DND-41 (cell line): ENCODE results near the gene TPI1.
A peak's percentile ranks its signal among the peaks of the same experiment; 100 is the strongest.

Experiments
- ATAC-seq: fragments of 200-7000 bp; cut with Tn5 transposase; 3 replicates; pipeline ENCODE4 v1.9.1; 2021; ENCODE audit warnings: low read depth; ENCODE audit not compliant: insufficient read depth
- DNase-seq: peaks from one replicate; pipeline ENCODE4 v3.0.0-alpha.2; 2020
- H2AFZ ChIP-seq: 2 replicates; pipeline ENCODE4 v1.6.0; 2012; ENCODE audit warnings: low read depth, low read length
- H3K27ac ChIP-seq: 2 replicates; pipeline ENCODE4 v1.5.1; 2012; ENCODE audit warnings: low read length, inconsistent platforms
- H3K27me3 ChIP-seq: fragments of 200-600 bp; sonication (generic); 2 replicates; pipeline ENCODE4 v1.6.0; 2012; ENCODE audit warnings: low read length, mild to moderate bottlenecking, inconsistent platforms; ENCODE audit not compliant: insufficient read depth, poor library complexity
- H3K36me3 ChIP-seq: 2 replicates; pipeline ENCODE4 v1.5.1; 2012; ENCODE audit warnings: low read length, inconsistent platforms; ENCODE audit not compliant: insufficient read depth
- H3K4me1 ChIP-seq: 2 replicates; pipeline ENCODE4 v1.5.1; 2012; ENCODE audit warnings: mild to moderate bottlenecking, low read length; ENCODE audit not compliant: insufficient read depth
- H3K4me2 ChIP-seq: 2 replicates; pipeline ENCODE4 v1.6.0; 2012; ENCODE audit warnings: mild to moderate bottlenecking, moderate library complexity, low read length, inconsistent platforms; ENCODE audit not compliant: insufficient read depth
- H3K4me3 ChIP-seq, 2 experiments: fragments of 200-600 bp in 1 of 2; shearing (Covaris generic) in 1 of 2; 2 replicates each; pipeline ENCODE4 v1.5.1; 2012 to 2016; ENCODE audit warnings: inconsistent platforms in 2 of 2, low read length in 2 of 2, mild to moderate bottlenecking in 2 of 2, low read depth in 1 of 2, moderate library complexity in 1 of 2
- H3K79me2 ChIP-seq: 2 replicates; pipeline ENCODE4 v1.6.0; 2012; ENCODE audit warnings: low read length, inconsistent platforms; ENCODE audit not compliant: insufficient read depth
- H3K9ac ChIP-seq: 2 replicates; pipeline ENCODE4 v1.6.0; 2012; ENCODE audit warnings: low read depth, mild to moderate bottlenecking, inconsistent platforms, low read length, moderate library complexity
- H3K9me3 ChIP-seq: 2 replicates; pipeline ENCODE4 v1.5.1; 2012; ENCODE audit warnings: low read length, moderate library complexity, mild to moderate bottlenecking, inconsistent platforms; ENCODE audit not compliant: insufficient read depth, severe bottlenecking
- H4K20me1 ChIP-seq: 2 replicates; pipeline ENCODE4 v1.6.0; 2012; ENCODE audit warnings: low read length; ENCODE audit not compliant: insufficient read depth
- EZH2 ChIP-seq: IDR thresholded peaks from 3 replicates; pipeline ENCODE4 v1.6.1; 2012; ENCODE audit warnings: borderline replicate concordance, low read depth, mild to moderate bottlenecking, moderate library complexity, low read length, inconsistent platforms; ENCODE audit not compliant: severe bottlenecking
- TF ChIP-seq, protein P1 (sequence below): IDR thresholded peaks from 2 replicates; pipeline ENCODE4 v1.5.1; 2012; ENCODE audit warnings: borderline replicate concordance, low read length, moderate library complexity, mild to moderate bottlenecking; ENCODE audit not compliant: poor library complexity, severe bottlenecking; ENCODE audit errors: extremely low read depth

TPI1 gene

DNA sequence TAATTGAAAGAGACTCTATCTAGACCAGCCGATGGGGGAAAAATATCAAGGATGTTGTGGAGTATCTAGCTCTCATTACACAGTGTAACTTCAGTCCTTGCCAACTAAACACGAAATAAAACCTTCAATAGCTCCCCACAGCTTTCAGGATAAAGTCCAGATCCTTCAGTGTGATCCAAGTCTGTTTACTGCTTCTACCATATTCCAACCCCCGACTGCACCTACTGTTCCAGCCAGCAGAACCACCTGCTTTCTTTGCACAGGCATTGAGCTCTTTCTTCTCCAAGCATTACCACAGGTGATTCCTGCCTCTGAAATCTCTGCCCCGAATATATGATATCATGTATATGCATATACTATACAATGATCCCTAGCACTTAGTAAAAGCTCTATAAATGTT is 35.1 kb downstream of the TPI1 start:
- Histone ChIP-seq H3K27me3 (no peaks in the 10 kb centered on the region), H2AFZ (no peak overlapping the region), H3K4me1 (peaks cover 21% of the 10 kb centered on the region), H3K79me2 (no peaks in the 10 kb centered on the region), H3K36me3 (peaks cover 10% of the 10 kb centered on the region; the same call in 1 of the 2 replicates), H3K9ac (no peak overlapping the region), H3K27ac (no peak overlapping the region), H3K4me2 (no peak overlapping the region), H3K9me3 (no peaks in the 10 kb centered on the region), H3K4me3 (no peak overlapping the region), H4K20me1 (no peaks in the 10 kb centered on the region)
- ATAC-seq = no peak
- no peak for TF ChIP-seq EZH2
- TF ChIP-seq, protein P1, sequence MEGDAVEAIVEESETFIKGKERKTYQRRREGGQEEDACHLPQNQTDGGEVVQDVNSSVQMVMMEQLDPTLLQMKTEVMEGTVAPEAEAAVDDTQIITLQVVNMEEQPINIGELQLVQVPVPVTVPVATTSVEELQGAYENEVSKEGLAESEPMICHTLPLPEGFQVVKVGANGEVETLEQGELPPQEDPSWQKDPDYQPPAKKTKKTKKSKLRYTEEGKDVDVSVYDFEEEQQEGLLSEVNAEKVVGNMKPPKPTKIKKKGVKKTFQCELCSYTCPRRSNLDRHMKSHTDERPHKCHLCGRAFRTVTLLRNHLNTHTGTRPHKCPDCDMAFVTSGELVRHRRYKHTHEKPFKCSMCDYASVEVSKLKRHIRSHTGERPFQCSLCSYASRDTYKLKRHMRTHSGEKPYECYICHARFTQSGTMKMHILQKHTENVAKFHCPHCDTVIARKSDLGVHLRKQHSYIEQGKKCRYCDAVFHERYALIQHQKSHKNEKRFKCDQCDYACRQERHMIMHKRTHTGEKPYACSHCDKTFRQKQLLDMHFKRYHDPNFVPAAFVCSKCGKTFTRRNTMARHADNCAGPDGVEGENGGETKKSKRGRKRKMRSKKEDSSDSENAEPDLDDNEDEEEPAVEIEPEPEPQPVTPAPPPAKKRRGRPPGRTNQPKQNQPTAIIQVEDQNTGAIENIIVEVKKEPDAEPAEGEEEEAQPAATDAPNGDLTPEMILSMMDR = no peak
- no peak for DNase-seq

- H3K9ac ChIP-seq = peak overlapping the region; percentile 63; the same call in 1 of the 2 replicates
- TF ChIP-seq, protein P1 = no peak
- no peak for TF ChIP-seq EZH2
- H3K4me1 ChIP-seq = peaks cover 21% of the 10 kb centered on the region
- peaks cover 10% of the 10 kb centered on the region; the same call in 1 of the 2 replicates for H3K36me3 ChIP-seq
- peak overlapping the region; percentile 84 for H3K4me2 ChIP-seq
- H3K79me2 ChIP-seq = no peaks in the 10 kb centered on the region
- H3K27ac ChIP-seq = peak overlapping the region; percentile 79; the same call in 1 of the 2 replicates
- H2AFZ ChIP-seq = peak overlapping the region; percentile 93
- H3K9me3 ChIP-seq = no peaks in the 10 kb centered on the region
- no peak for ATAC-seq
- peak overlapping the region in 1 of 2 experiments; percentile 74; a peak in 2 of 4 replicates for H3K4me3 ChIP-seq
- no peak for DNase-seq
- H3K27me3 ChIP-seq = no peaks in the 10 kb centered on the region
- H4K20me1 ChIP-seq = no peaks in the 10 kb centered on the region
Measured at GRCh38 chr12:6903722-6904121, 36.4 kb downstream of the TPI1 start.

DNA sequence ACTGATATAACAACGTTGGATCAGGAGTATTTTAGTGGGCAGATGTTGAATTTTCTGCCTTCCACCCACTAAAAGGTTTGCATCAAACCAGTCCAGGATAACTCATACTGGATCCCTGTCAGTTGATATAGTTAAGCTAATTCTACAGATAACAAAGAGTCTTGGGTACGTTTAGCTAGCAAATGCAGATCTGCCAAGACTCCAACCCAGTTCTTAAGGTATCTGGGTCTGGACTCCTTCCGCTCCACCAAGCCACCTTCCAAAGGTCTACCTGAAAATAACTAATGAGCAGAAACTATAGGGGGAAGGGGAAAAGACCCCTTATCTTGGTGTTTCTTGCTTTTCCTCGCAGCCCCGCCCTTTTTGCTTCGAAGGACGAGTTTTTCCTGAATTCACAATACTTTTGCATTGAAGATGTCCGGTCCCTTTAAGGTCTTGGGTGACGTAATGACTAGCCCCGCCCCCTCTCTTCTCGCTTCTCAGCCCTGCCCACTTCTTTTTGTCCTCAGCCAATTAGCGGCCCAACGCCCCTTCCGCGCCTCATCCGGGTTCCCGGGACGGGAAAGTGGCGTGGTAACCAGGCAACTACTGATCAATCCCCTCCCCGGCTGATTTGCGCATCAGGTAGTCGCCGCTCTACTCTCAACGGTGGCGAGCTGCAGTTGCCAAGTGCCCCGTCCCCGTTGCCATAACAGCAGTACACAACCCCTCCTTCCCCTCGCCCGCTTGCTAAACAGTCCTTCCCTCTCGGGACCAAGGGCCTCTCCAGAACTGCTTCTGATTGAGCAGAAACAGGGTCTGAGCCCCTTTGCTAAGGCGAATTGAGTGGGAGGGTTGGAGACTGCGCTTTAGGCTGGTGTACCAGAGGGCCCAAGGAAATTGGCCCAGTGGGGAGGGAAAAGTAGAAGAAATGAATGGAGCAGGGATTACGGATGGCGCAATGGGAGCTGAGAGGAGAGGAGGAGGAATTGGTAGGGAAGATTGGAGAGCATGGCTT is 37.2 kb downstream of the TPI1 start, which contains the start of gene LRRC23:
TSS of gene LRRC23 (plus strand) at position 543 of the 997 bp plus-strand sequence. CDS start 812 bp downstream, outside the sequence.
- Histone ChIP-seq H3K79me2 (no peaks in the 10 kb centered on the region), H4K20me1 (no peaks in the 10 kb centered on the region), H3K4me3 (peak within 1 kb of the TSS; percentile 52 to 74), H3K36me3 (peaks cover 10% of the 10 kb centered on the region; the same call in 1 of the 2 replicates), H2AFZ (peak within 1 kb of the TSS; percentile 93), H3K4me2 (peak within 1 kb of the TSS; percentile 84), H3K9ac (peak within 1 kb of the TSS; percentile 63), H3K27ac (peak within 1 kb of the TSS; percentile 79), H3K9me3 (no peaks in the 10 kb centered on the region), H3K27me3 (no peaks in the 10 kb centered on the region), H3K4me1 (peaks cover 21% of the 10 kb centered on the region)
- DNase-seq (peak; percentile 97), ATAC-seq (peak; percentile 98)
- no peak for TF ChIP-seq EZH2
- TF ChIP-seq, protein P1 = no peak
